H1 (cell line): Measurements from ENCODE around the gene BOLA2B.
A peak's percentile ranks its signal among the peaks of the same experiment; 100 is the strongest.

Experiments
- BCL11A ChIP-seq, 2 experiments: IDR thresholded peaks; one replicate each; pipeline ENCODE4 v1.6.1; 2011; ENCODE audit warnings: low read depth in 2 of 2, low read length in 2 of 2, mild to moderate bottlenecking in 2 of 2
- BRCA1 ChIP-seq: IDR thresholded peaks from 2 replicates; pipeline ENCODE4 v1.6.1; 2012; ENCODE audit warnings: low read depth, low read length, improper control_type of control experiment
- CTCF ChIP-seq, 3 experiments: IDR thresholded peaks; 1 replicate in 2 of 3; 2 replicates in 1 of 3; pipeline versions ENCODE4 v1.5.1 to v1.6.1; 2011; ENCODE audit warnings: low read length in 3 of 3, mild to moderate bottlenecking in 3 of 3, inconsistent platforms in 2 of 3, low read depth in 1 of 3, moderate library complexity in 1 of 3; ENCODE audit not compliant: insufficient read depth in 1 of 3; ENCODE audit errors: control extremely low read depth in 1 of 3
- EZH2 ChIP-seq: fragments of 200-600 bp; sonication (generic); IDR thresholded peaks from 2 replicates; pipeline ENCODE4 v1.7.1; 2012; ENCODE audit warnings: low read depth, mild to moderate bottlenecking, moderate library complexity, low read length, inconsistent platforms; ENCODE audit not compliant: severe bottlenecking
- HDAC6 ChIP-seq: IDR thresholded peaks from one replicate; pipeline ENCODE4 v1.7.1; 2012; ENCODE audit warnings: low read depth, mild to moderate bottlenecking, inconsistent platforms, low read length, moderate library complexity
- JUN ChIP-seq: IDR thresholded peaks from 2 replicates; pipeline ENCODE4 v1.6.1; 2011; ENCODE audit warnings: low read depth, mild to moderate bottlenecking, improper control_type of control experiment, low read length
- KDM1A ChIP-seq: fragments of 200-600, 300-600 bp; sonication (generic); IDR thresholded peaks from 2 replicates; pipeline ENCODE4 v1.7.1; 2016; ENCODE audit warnings: mild to moderate bottlenecking, low read length, borderline replicate concordance
- POLR2A ChIP-seq, 2 experiments: IDR thresholded peaks; 1 replicate in 1 of 2; 2 replicates in 1 of 2; pipeline ENCODE4 v1.6.1; 2011; ENCODE audit warnings: low read depth in 2 of 2, low read length in 2 of 2, mild to moderate bottlenecking in 2 of 2; ENCODE audit errors: control extremely low read depth in 1 of 2
- POLR2AphosphoS5 ChIP-seq: IDR thresholded peaks from 2 replicates; pipeline ENCODE4 v1.6.1; 2011; ENCODE audit warnings: low read depth, low read length
- RAD21 ChIP-seq, 2 experiments: IDR thresholded peaks in 1 of 2; conservative IDR thresholded peaks in 1 of 2; 2 replicates each; pipeline ENCODE4 v1.6.1; 2011; ENCODE audit warnings: low read depth in 2 of 2, low read length in 2 of 2, improper control_type of control experiment in 1 of 2, inconsistent platforms in 1 of 2, mild to moderate bottlenecking in 1 of 2, moderate library complexity in 1 of 2
- RFX5 ChIP-seq: IDR thresholded peaks from 2 replicates; pipeline ENCODE4 v1.6.1; 2011; ENCODE audit warnings: low read depth, low read length, improper control_type of control experiment, borderline replicate concordance
- TAF1 ChIP-seq: IDR thresholded peaks from 2 replicates; pipeline ENCODE4 v1.6.1; 2011; ENCODE audit warnings: mild to moderate bottlenecking, low read depth, low read length
- YY1 ChIP-seq: IDR thresholded peaks from 2 replicates; pipeline ENCODE4 v1.6.1; 2011; ENCODE audit warnings: low read depth, mild to moderate bottlenecking, low read length

- peak; percentile 54 to 66 for TF ChIP-seq RAD21 (IDR thresholded peaks at IDR 0.05 in 1 of 2, conservative IDR thresholded peaks at IDR 0.05 in 1 of 2; ENCODE audit: low read depth in 2 of 2, low read length in 2 of 2)
- no peak for TF ChIP-seq BCL11A (IDR thresholded peaks at IDR 0.05; ENCODE audit: low read depth in 2 of 2, low read length in 2 of 2)
- no peak for TF ChIP-seq TAF1
- 0 out of 2 replicates have a peak, but pooled peaks have one; percentile 14 for TF ChIP-seq YY1
- peak; percentile 76 to 90 (median 90) for TF ChIP-seq CTCF (IDR thresholded peaks at IDR 0.05; ENCODE audit: control extremely low read depth in 1 of 3, insufficient read depth in 1 of 3, low read depth in 1 of 3, low read length in 3 of 3)
- TF ChIP-seq EZH2 = no peak
- TF ChIP-seq HDAC6 = no peak
- no peak for TF ChIP-seq POLR2AphosphoS5
- no peak for TF ChIP-seq JUN
- TF ChIP-seq RFX5 = no peak
- TF ChIP-seq BRCA1 = no peak
- no peak for TF ChIP-seq POLR2A (IDR thresholded peaks at IDR 0.05; ENCODE audit: control extremely low read depth in 1 of 2, low read depth in 2 of 2, low read length in 2 of 2)
- no peak for TF ChIP-seq KDM1A
Measured at GRCh38 chr16:30186782-30187555, 6.5 kb downstream of the BOLA2B start.
